K562 (cell line): ENCODE measurements around the gene ICAM3. TPM values are rescaled to one million over a fixed set of nuclear protein-coding genes. Genes with fewer than 3 reads are reported as not detected.

ENCODE experiments used
- CHD7 ChIP-seq: fragments of 200-600 bp; sonication (generic); IDR thresholded peaks from one replicate; pipeline ENCODE4 v1.6.1; 2012; ENCODE audit warnings: mild to moderate bottlenecking, low read depth, low read length, inconsistent platforms
- KHSRP ChIP-seq: fragments of 450-650 bp; IDR thresholded peaks from 2 replicates; pipeline ENCODE4 v1.6.1; 2017
- MYBL2 ChIP-seq, 2 experiments: fragments of 450-650 bp in 1 of 2; sonication (generic) in 1 of 2; formaldehyde crosslinking in 1 of 2; IDR thresholded peaks; 2 replicates each; pipeline versions ENCODE4 v1.6.1 to v1.8.1; 2017 to 2022; ENCODE audit warnings: borderline replicate concordance in 1 of 2, inconsistent platforms in 1 of 2, low read depth in 1 of 2, mild to moderate bottlenecking in 1 of 2, missing genetic modification reagents in 1 of 2, moderate library complexity in 1 of 2
- TAF15 ChIP-seq: fragments of 200-400 bp; formaldehyde crosslinking; IDR thresholded peaks from 2 replicates; pipeline ENCODE4 v1.6.1; 2017; ENCODE audit warnings: mild to moderate bottlenecking, low read depth, low read length, moderate library complexity
- ZNF253 ChIP-seq: fragments of 250-450 bp; sonication (Bioruptor Pico); conservative IDR thresholded peaks from 2 replicates; pipeline ENCODE4 v1.6.1; 2021; ENCODE audit warnings: mild to moderate bottlenecking
- polyA plus RNA-seq, 8 experiments: library from polyadenylated mRNA; depleted of rRNA in 4 of 8; stranded (reverse) in 5 of 8; unstranded in 3 of 8; fragments of >200 nt; fragmentation: Nextera tagmentation in 2 of 8; fragmentation: Illumina TruSeq in 1 of 8; extraction: Ambion mirVana in 2 of 8; extraction: Trizol in 1 of 8; gene quantifications; 2 replicates each; pipeline versions ENCODE4 v1.2.1 to v1.2.3, GENCODE V29; 2011 to 2014; ENCODE audit warnings: inconsistent platforms in 1 of 8, missing spikeins in 1 of 8
- total RNA-seq, 7 experiments: library from RNA; depleted of rRNA in 6 of 7; stranded (reverse); fragments of >200 nt in 6 of 7; fragmentation: Illumina TruSeq in 2 of 7; extraction: Trizol in 2 of 7; gene quantifications; 2 replicates each; pipeline versions ENCODE4 v1.2.1 to v1.2.3, GENCODE V29; 2011 to 2021; ENCODE audit warnings: low replicate concordance in 1 of 7

ICAM3 gene
- total and polyA plus RNA-seq, 9 of the 15 experiments (the other 6 are each of a cell fraction or from before 2014, with no cell fraction given), result 6.5 to 39.5 (median 24.2) TPM

GRCh38 chr19:10365518-10365917 lies 26.1 kb upstream of the ICAM3 start (continued):
- TF ChIP-seq CHD7 (no peak), KHSRP (no peak), MYBL2 (IDR thresholded peaks at IDR 0.05; ENCODE audit: low read depth) (no peak), MYBL2 (CRISPR knock-in tag; IDR thresholded peaks at IDR 0.05; ENCODE audit: borderline replicate concordance) (no peak), ZNF253 (CRISPR knock-in tag) (no peak), TAF15 (no peak)
- TF ChIP-seq, all 486 proteins: peak for 2
